ENCODE results near the gene RFTN1. TPM values are rescaled to one million over a fixed set of nuclear protein-coding genes. Genes with fewer than 3 reads are reported as not detected.

Gene RFTN1
- total RNA-seq (2014; rRNA removed; shearing (Covaris generic)) = 5.2 and 6.0 TPM in 2 replicates

GRCh38 chr3:16513141-16514020 lies at the start of gene RFTN1:
RFTN1 (minus strand) TSS chr3:16513699; CDS start chr3:16493869, 19,830 bp downstream.

Other genes starting within 250 kb of the RFTN1 start
- 7.5 and 7.6 TPM in 2 replicates for gene DPH3, start 248.8 kb downstream of the RFTN1 start, total RNA-seq (2014; rRNA removed; shearing (Covaris generic))
- gene OXNAD1, start 248.5 kb downstream of the RFTN1 start, total RNA-seq (2014; rRNA removed; shearing (Covaris generic)) = 18.0 and 20.4 TPM in 2 replicates
- not detected in 2 replicates for gene DAZL, start 91.7 kb upstream of the RFTN1 start, total RNA-seq (2014; rRNA removed; shearing (Covaris generic))

Measured in A375 (cell line).